Gastrocnemius medialis (tissue), 4 donors: ENCODE results near the gene DCPS. TPM values are rescaled to one million over a fixed set of nuclear protein-coding genes. Genes with fewer than 3 reads are reported as not detected.

Source experiments
- ATAC-seq, 2 donors: fragments of 150-250 bp; one replicate each; pipeline ENCODE4 v1.9.1; 2016
- DNase-seq, 2 donors: peaks; one replicate each; pipeline ENCODE4 v3.0.0-alpha.2; 2019
- H3K27ac ChIP-seq, 4 donors: fragments of 200-600 bp; sonication (generic); 1 replicate in 1 of 4; 2 replicates in 3 of 4; pipeline ENCODE4 v1.5.1; 2016 to 2018; ENCODE audit warnings: mild to moderate bottlenecking in 2 of 4, moderate library complexity in 1 of 4
- H3K27me3 ChIP-seq, 3 donors: fragments of 200-600 bp; sonication (generic) in 2 of 3; 1 replicate in 1 of 3; 2 replicates in 2 of 3; pipeline versions ENCODE4 v1.5.1 to v1.6.0; 2016 to 2019; ENCODE audit warnings: mild to moderate bottlenecking in 1 of 3, moderate library complexity in 1 of 3
- H3K36me3 ChIP-seq, 2 donors: fragments of 200-600 bp; sonication (generic) in 1 of 2; one replicate each; pipeline ENCODE4 v1.5.1; 2017 to 2018
- H3K4me1 ChIP-seq, 2 donors: fragments of 200-600 bp; sonication (generic) in 1 of 2; one replicate each; pipeline ENCODE4 v1.5.1; 2016 to 2017; ENCODE audit warnings: mild to moderate bottlenecking in 2 of 2
- H3K4me3 ChIP-seq, 4 donors: fragments of 200-600 bp; sonication (generic) in 3 of 4; 1 replicate in 1 of 4; 2 replicates in 3 of 4; pipeline ENCODE4 v1.5.1; 2016 to 2019; ENCODE audit warnings: mild to moderate bottlenecking in 2 of 4
- H3K9me3 ChIP-seq, 3 donors: fragments of 200-600 bp; sonication (generic) in 2 of 3; 1 replicate in 1 of 3; 2 replicates in 2 of 3; pipeline ENCODE4 v1.5.1; 2016 to 2019
- POLR2A ChIP-seq, 2 donors: fragments of 450-650 bp; IDR thresholded peaks; one replicate each; pipeline ENCODE4 v1.6.1; 2017; ENCODE audit warnings: antibody characterized with exemption in 2 of 2, mild to moderate bottlenecking in 2 of 2, moderate library complexity in 2 of 2
- in situ Hi-C, 4 donors: fragments of 200-750 bp; cut with MboI; loops; one replicate each; pipeline versions ENCODE4 v1.15.0 to v1.8.0; 2017; ENCODE audit warnings: low sequenced_read_pairs in 4 of 4
- intact Hi-C: fragments of 100-400 bp; cut with DNase I; formaldehyde crosslinking; loops from one replicate; pipeline ENCODE4 v1.15.1; 2023; ENCODE audit warnings: low total_unique reads
- total RNA-seq, 4 donors: library from RNA; depleted of rRNA; stranded (reverse); fragments of >200 nt; gene quantifications; one replicate each; pipeline versions ENCODE4 v1.1.0 to v1.2.3, GENCODE V29; 2016
- TF ChIP-seq, protein P1 (sequence below), 5 experiments: fragments of 450-650 bp in 3 of 5; fragments of 200-600 bp in 2 of 5; sonication (generic) in 2 of 5; IDR thresholded peaks in 4 of 5; conservative IDR thresholded peaks in 1 of 5; 1 replicate in 4 of 5; 2 replicates in 1 of 5; pipeline ENCODE4 v1.5.1; 2016 to 2019; ENCODE audit warnings: antibody characterized with exemption in 5 of 5, mild to moderate bottlenecking in 3 of 5, moderate library complexity in 3 of 5

DCPS gene
- total RNA-seq, 4 donors from 2014 or later = 9.8 to 23.1 (median 11.5) TPM

GRCh38 chr11:126310200-126310991 is 6.5 kb downstream of the DCPS start:
- peak overlapping the region in 3 of 4 donors; percentile 23 to 79 (median 43) for H3K27ac ChIP-seq
- peaks cover 16 to 29% of the 10 kb centered on the region in 2 donors for H3K4me1 ChIP-seq
- ATAC-seq = peak; percentile 73 to 75
- H3K9me3 ChIP-seq = no peaks in the 10 kb centered on the region
- peaks cover 0 to 7% of the 10 kb centered on the region in 2 donors for H3K36me3 ChIP-seq
- H3K4me3 ChIP-seq = no peak overlapping the region
- in situ Hi-C loops = loop anchor here (10.0 to 25.0 kb wide), 3 partner anchors 164 to 177 kb away; no protein-coding TSS in a partner anchor
- DNase-seq = peak; percentile 53 to 69
- H3K27me3 ChIP-seq = no peaks in the 10 kb centered on the region
- intact Hi-C loops = loop anchor here (1.0 to 10.0 kb wide), 3 partner anchors 59 to 684 kb away; no protein-coding TSS in a partner anchor
- no peak for TF ChIP-seq POLR2A (IDR thresholded peaks at IDR 0.05)
- TF ChIP-seq, protein P1, sequence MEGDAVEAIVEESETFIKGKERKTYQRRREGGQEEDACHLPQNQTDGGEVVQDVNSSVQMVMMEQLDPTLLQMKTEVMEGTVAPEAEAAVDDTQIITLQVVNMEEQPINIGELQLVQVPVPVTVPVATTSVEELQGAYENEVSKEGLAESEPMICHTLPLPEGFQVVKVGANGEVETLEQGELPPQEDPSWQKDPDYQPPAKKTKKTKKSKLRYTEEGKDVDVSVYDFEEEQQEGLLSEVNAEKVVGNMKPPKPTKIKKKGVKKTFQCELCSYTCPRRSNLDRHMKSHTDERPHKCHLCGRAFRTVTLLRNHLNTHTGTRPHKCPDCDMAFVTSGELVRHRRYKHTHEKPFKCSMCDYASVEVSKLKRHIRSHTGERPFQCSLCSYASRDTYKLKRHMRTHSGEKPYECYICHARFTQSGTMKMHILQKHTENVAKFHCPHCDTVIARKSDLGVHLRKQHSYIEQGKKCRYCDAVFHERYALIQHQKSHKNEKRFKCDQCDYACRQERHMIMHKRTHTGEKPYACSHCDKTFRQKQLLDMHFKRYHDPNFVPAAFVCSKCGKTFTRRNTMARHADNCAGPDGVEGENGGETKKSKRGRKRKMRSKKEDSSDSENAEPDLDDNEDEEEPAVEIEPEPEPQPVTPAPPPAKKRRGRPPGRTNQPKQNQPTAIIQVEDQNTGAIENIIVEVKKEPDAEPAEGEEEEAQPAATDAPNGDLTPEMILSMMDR (IDR thresholded peaks at IDR 0.05 in 4 of 5, conservative IDR thresholded peaks at IDR 0.05 in 1 of 5) = peak; percentile 67 to 89 (median 80)

DNA sequence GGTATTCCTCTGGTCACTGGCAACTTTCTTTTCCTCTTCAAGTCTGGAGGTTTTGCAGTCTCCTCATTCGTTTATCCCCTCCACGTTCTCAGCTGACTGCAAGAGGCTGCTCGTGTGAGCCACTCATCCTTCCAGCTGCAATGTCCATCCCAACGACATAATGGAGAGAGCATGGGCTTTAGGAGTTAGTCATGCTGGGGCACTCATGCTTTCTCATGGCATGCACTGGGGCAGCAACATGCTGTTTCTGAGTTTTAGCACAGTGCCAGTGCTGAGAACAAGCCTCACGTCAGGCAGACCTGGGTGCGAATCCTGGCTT is 7.1 kb downstream of the DCPS start:
- in situ Hi-C loops = loop anchor here (10.0 to 25.0 kb wide), 3 partner anchors 164 to 176 kb away; no protein-coding TSS in a partner anchor
- ATAC-seq (no peak), DNase-seq (no peak)

DNA sequence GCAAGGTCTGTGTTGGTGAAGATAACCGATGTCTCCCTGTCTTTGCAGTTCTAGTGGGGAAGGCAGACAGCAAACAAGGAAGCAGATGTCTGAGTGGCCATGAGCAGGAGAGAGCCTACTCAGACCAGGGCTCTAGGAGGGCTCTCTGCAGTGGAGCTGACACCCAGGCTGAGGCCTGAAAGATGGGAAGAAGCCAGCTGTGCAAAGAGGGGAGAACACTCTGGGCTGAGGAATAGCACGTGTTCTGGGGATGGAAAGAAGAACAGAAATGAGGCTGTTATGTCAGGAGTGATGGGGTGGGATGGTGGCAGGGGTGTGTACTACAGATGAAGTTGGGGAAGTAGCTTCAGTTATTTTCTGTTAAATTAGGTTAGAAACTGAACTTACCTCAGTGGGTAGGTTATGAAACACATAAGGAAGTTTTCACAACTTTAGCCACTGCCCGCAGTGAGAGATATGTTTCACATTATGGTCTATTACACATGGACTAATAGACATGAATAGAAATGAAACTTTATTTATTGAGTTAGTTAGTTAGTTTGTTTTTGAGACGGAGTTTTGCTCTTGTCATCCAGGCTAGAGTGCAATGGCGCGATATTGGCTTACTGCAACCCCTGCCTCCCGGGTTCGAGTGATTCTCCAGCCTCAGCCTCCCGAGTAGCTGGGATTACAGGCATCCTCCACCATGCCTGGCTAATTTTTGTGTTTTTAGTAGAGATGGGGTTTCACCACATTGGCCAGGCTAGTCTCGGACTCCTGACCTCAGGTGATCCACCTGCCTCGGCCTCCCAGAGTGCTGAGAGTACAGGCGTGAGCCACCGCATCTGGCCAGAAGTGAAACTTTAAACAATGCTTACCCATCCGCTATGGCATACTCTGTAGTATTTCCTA is 7.8 kb downstream of the DCPS start:
- ATAC-seq = no peak
- Histone ChIP-seq H3K4me1 (peaks cover 16 to 19% of the 10 kb centered on the region in 2 donors), H3K27me3 (no peaks in the 10 kb centered on the region), H3K4me3 (no peak overlapping the region), H3K27ac (no peak overlapping the region), H3K9me3 (no peaks in the 10 kb centered on the region), H3K36me3 (peaks cover 0 to 7% of the 10 kb centered on the region in 2 donors)
- no peak for TF ChIP-seq POLR2A (IDR thresholded peaks at IDR 0.05)
- TF ChIP-seq, protein P1 (IDR thresholded peaks at IDR 0.05 in 4 of 5, conservative IDR thresholded peaks at IDR 0.05 in 1 of 5) = no peak
- intact Hi-C loops (loop anchor here (10.0 kb wide), 1 partner anchor 683 kb away; no protein-coding TSS in a partner anchor), in situ Hi-C loops (loop anchor here (10.0 to 25.0 kb wide), 3 partner anchors 163 to 176 kb away; no protein-coding TSS in a partner anchor)
- DNase-seq = no peak

More for the DNA sequence above, 7.1 kb downstream of the DCPS start:
- H3K4me3 ChIP-seq = no peak overlapping the region
- intact Hi-C loops = loop anchor here (1.0 to 10.0 kb wide), 3 partner anchors 58 to 684 kb away; no protein-coding TSS in a partner anchor
- peaks cover 16 to 25% of the 10 kb centered on the region in 2 donors for H3K4me1 ChIP-seq
- peak overlapping the region in 1 of 4 donors; percentile 23 for H3K27ac ChIP-seq
- H3K27me3 ChIP-seq = no peaks in the 10 kb centered on the region
- H3K9me3 ChIP-seq = no peaks in the 10 kb centered on the region
- H3K36me3 ChIP-seq = peaks cover 0 to 7% of the 10 kb centered on the region in 2 donors
- TF ChIP-seq, protein P1 (IDR thresholded peaks at IDR 0.05 in 4 of 5, conservative IDR thresholded peaks at IDR 0.05 in 1 of 5) = no peak
- no peak for TF ChIP-seq POLR2A (IDR thresholded peaks at IDR 0.05)

- ATAC-seq = no peak
- Histone ChIP-seq H3K27ac (no peak overlapping the region), H3K4me1 (peaks cover 22 to 26% of the 10 kb centered on the region in 2 donors), H3K27me3 (no peaks in the 10 kb centered on the region), H3K9me3 (no peaks in the 10 kb centered on the region), H3K4me3 (no peak overlapping the region), H3K36me3 (peaks cover 0 to 7% of the 10 kb centered on the region in 2 donors)
- no peak for TF ChIP-seq POLR2A (IDR thresholded peaks at IDR 0.05)
- TF ChIP-seq, protein P1 (IDR thresholded peaks at IDR 0.05 in 4 of 5, conservative IDR thresholded peaks at IDR 0.05 in 1 of 5) = no peak
- no peak for DNase-seq
- in situ Hi-C loops (loop anchor here (10.0 to 25.0 kb wide), 3 partner anchors 162 to 174 kb away; no protein-coding TSS in a partner anchor), intact Hi-C loops (loop anchor here (10.0 kb wide), 1 partner anchor 682 kb away; no protein-coding TSS in a partner anchor)
Observed at GRCh38 chr11:126312961-126313360, 9.1 kb downstream of the DCPS start.
